ENCODE data around the gene KCNIP1.

DNA sequence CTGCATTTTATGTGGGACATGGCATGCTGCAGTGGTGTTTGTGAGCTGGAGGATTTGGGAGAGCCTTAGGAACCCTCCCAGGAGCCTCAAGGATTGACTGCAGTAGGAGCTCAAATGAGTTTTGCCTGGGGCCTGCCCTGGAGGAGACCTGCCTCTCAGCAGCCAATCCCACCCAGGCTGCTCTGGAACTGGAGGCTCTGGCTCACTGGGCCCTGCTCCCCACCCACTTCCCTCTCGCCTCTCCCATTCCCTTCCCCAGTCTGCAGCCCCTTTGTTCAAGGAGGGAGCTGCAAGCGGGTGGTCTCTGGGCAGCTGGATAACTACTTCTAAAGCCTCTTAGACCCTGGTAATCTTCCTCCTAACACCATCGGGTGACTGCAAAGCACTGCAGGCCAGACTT is 24.2 kb downstream of the KCNIP1 start:
- TF ChIP-seq RAD21 (IDR thresholded peaks at IDR 0.05; ENCODE audit: low read depth): no peak
- TF ChIP-seq, protein P1, sequence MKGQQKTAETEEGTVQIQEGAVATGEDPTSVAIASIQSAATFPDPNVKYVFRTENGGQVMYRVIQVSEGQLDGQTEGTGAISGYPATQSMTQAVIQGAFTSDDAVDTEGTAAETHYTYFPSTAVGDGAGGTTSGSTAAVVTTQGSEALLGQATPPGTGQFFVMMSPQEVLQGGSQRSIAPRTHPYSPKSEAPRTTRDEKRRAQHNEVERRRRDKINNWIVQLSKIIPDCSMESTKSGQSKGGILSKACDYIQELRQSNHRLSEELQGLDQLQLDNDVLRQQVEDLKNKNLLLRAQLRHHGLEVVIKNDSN (IDR thresholded peaks at IDR 0.05): no peak

Measured in Ishikawa (cell line).